Astrocyte (in vitro differentiated cells and primary cell): Measurements from ENCODE around the gene NTSR1. TPM values are rescaled to one million over a fixed set of nuclear protein-coding genes. Genes with fewer than 3 reads are reported as not detected.
A peak's percentile ranks its signal among the peaks of the same experiment; 100 is the strongest.

Experiments used
- DNase-seq: peaks from one replicate; pipeline ENCODE4 v3.0.0-alpha.2; 2010; ENCODE audit warnings: low read depth
- FAIRE-seq: peaks from 2 replicates; lab custom pipeline; 2011; peaks lifted over from hg19 to GRCh38; lab: Jason Lieb, UNC
- H2AFZ ChIP-seq: 2 replicates; pipeline ENCODE4 v1.6.0; 2012; ENCODE audit warnings: low read depth, low read length, inconsistent platforms
- H3K27ac ChIP-seq: 2 replicates; pipeline ENCODE4 v1.5.1; 2011; ENCODE audit warnings: low read depth, low read length, inconsistent platforms
- H3K27me3 ChIP-seq: 2 replicates; pipeline ENCODE4 v1.6.0; 2011; ENCODE audit warnings: low read length, inconsistent platforms; ENCODE audit not compliant: insufficient read depth
- H3K36me3 ChIP-seq: 2 replicates; pipeline ENCODE4 v1.5.1; 2011; ENCODE audit warnings: low read length, inconsistent platforms; ENCODE audit not compliant: insufficient read depth
- H3K4me1 ChIP-seq: 2 replicates; pipeline ENCODE4 v1.5.1; 2011; ENCODE audit warnings: low read length, inconsistent platforms; ENCODE audit not compliant: insufficient read depth
- H3K4me2 ChIP-seq: 2 replicates; pipeline ENCODE4 v1.6.0; 2012; ENCODE audit warnings: low read length, inconsistent platforms
- H3K4me3 ChIP-seq: 2 replicates; pipeline ENCODE4 v1.5.1; 2011; ENCODE audit warnings: low read depth, mild to moderate bottlenecking, low read length, inconsistent platforms; ENCODE audit not compliant: insufficient read depth
- H3K79me2 ChIP-seq: 2 replicates; pipeline ENCODE4 v1.6.0; 2012; ENCODE audit warnings: mild to moderate bottlenecking, low read length, inconsistent platforms; ENCODE audit not compliant: insufficient read depth
- H3K9ac ChIP-seq: 2 replicates; pipeline ENCODE4 v1.6.0; 2012; ENCODE audit warnings: mild to moderate bottlenecking, low read length, inconsistent platforms
- H3K9me3 ChIP-seq: 2 replicates; pipeline ENCODE4 v1.5.1; 2012; ENCODE audit warnings: low read depth, mild to moderate bottlenecking, low read length, inconsistent platforms; ENCODE audit not compliant: insufficient read depth
- H4K20me1 ChIP-seq: 2 replicates; pipeline ENCODE4 v1.6.0; 2012; ENCODE audit warnings: low read length, inconsistent platforms; ENCODE audit not compliant: insufficient read depth
- H3K27ac Mint-ChIP-seq: one replicate; pipeline ENCODE4 v1.8.0; 2021; ENCODE audit warnings: mild to moderate bottlenecking, mixed read lengths; ENCODE audit not compliant: unreplicated experiment
- H3K27me3 Mint-ChIP-seq: one replicate; pipeline ENCODE4 v1.8.0; 2021; ENCODE audit warnings: low read depth, mixed read lengths; ENCODE audit not compliant: unreplicated experiment
- H3K36me3 Mint-ChIP-seq: one replicate; pipeline ENCODE4 v1.8.0; 2021; ENCODE audit warnings: low read depth, mixed read lengths; ENCODE audit not compliant: unreplicated experiment
- H3K4me1 Mint-ChIP-seq: one replicate; pipeline ENCODE4 v1.8.0; 2021; ENCODE audit warnings: low read depth, mixed read lengths; ENCODE audit not compliant: unreplicated experiment
- H3K4me3 Mint-ChIP-seq: one replicate; pipeline ENCODE4 v1.8.0; 2021; ENCODE audit warnings: mild to moderate bottlenecking, moderate library complexity, mixed read lengths; ENCODE audit not compliant: unreplicated experiment
- H3K9me3 Mint-ChIP-seq: one replicate; pipeline ENCODE4 v1.8.0; 2021; ENCODE audit warnings: mild to moderate bottlenecking, mixed read lengths; ENCODE audit not compliant: unreplicated experiment
- EZH2 ChIP-seq: IDR thresholded peaks from 2 replicates; pipeline ENCODE4 v1.6.1; 2012; ENCODE audit warnings: mild to moderate bottlenecking, low read length, inconsistent platforms; ENCODE audit not compliant: insufficient read depth
- total RNA-seq: library from RNA; stranded (reverse); gene quantifications from 2 replicates; pipeline ENCODE4 v1.2.1, GENCODE V29; 2021
- TF ChIP-seq, protein P1 (sequence below): IDR thresholded peaks from 2 replicates; pipeline ENCODE4 v1.5.1; 2011; ENCODE audit warnings: low read depth, mild to moderate bottlenecking, inconsistent platforms, low read length, moderate library complexity; ENCODE audit not compliant: insufficient read depth

NTSR1 gene
- total RNA-seq, 1 donor from 2014 or later, result 0.16 TPM

DNA sequence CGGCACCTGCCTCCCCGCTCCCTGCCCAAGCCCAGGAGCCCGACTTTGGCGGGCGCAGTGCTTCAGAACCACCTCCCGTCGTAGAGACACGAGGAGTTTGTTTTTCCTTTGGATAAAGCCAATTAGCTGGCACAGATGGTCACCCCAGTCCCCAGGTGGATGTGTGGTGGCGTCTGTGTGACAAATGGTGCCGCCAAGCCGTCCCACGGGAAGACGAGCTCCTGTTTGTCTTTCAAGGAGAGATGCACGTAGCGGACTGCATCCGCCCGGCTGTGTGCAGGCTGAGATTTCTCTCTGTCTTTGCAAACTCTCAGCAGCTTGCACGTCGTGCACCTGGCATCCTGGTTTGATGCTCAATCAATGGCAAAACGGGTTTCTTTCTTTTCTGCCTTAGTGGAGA lies 71.6 kb downstream of the NTSR1 start:
- H3K27ac ChIP-seq, result no peak overlapping the region
- no peak overlapping the region for H3K27ac Mint-ChIP-seq
- FAIRE-seq, result no peak

DNA sequence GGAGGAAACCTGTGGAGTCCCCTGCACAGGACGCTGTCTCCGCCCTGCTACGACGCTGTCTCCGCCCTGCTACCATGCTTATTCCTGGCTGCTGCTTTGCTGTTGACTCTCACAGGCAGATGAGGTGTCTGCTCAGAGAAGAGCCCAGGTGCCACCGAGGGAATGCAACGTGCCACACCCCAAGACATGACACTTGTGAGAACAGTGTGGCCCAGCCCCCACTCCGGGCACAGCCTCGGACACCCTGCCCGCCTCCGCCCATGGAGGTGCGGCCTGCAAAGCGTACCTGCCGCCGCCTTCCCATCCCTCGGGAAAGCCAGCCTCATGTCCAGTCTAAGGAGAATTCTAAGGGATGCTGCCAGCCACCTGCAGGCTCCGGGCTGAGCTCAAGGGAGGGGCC lies 72.1 kb downstream of the NTSR1 start:
- no peak for TF ChIP-seq EZH2
- TF ChIP-seq, protein P1, sequence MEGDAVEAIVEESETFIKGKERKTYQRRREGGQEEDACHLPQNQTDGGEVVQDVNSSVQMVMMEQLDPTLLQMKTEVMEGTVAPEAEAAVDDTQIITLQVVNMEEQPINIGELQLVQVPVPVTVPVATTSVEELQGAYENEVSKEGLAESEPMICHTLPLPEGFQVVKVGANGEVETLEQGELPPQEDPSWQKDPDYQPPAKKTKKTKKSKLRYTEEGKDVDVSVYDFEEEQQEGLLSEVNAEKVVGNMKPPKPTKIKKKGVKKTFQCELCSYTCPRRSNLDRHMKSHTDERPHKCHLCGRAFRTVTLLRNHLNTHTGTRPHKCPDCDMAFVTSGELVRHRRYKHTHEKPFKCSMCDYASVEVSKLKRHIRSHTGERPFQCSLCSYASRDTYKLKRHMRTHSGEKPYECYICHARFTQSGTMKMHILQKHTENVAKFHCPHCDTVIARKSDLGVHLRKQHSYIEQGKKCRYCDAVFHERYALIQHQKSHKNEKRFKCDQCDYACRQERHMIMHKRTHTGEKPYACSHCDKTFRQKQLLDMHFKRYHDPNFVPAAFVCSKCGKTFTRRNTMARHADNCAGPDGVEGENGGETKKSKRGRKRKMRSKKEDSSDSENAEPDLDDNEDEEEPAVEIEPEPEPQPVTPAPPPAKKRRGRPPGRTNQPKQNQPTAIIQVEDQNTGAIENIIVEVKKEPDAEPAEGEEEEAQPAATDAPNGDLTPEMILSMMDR, result no peak
- no peaks in the 10 kb centered on the region for H3K9me3 ChIP-seq
- H3K36me3 ChIP-seq, result no peaks in the 10 kb centered on the region
- H3K4me1 ChIP-seq, result no peaks in the 10 kb centered on the region
- H3K4me3 ChIP-seq, result no peak overlapping the region
- H3K27ac ChIP-seq, result no peak overlapping the region
- Mint-ChIP-seq H3K27ac (no peak overlapping the region), H3K27me3 (peaks cover 12% of the 10 kb centered on the region), H3K4me1 (peaks cover 4% of the 10 kb centered on the region), H3K4me3 (no peak overlapping the region), H3K9me3 (no peaks in the 10 kb centered on the region), H3K36me3 (no peaks in the 10 kb centered on the region)
- FAIRE-seq (no peak), DNase-seq (no peak)
- H3K27me3 ChIP-seq, result no peaks in the 10 kb centered on the region
- no peak overlapping the region for H3K9ac ChIP-seq
- no peaks in the 10 kb centered on the region for H3K79me2 ChIP-seq
- no peak overlapping the region for H2AFZ ChIP-seq
- H4K20me1 ChIP-seq, result no peaks in the 10 kb centered on the region
- no peak overlapping the region for H3K4me2 ChIP-seq

More for the DNA sequence above, 71.6 kb downstream of the NTSR1 start:
- no peak for DNase-seq
- TF ChIP-seq, protein P1, result no peak
- Mint-ChIP-seq H3K4me3 (no peak overlapping the region), H3K36me3 (no peaks in the 10 kb centered on the region), H3K9me3 (no peaks in the 10 kb centered on the region), H3K27me3 (peaks cover 16% of the 10 kb centered on the region), H3K4me1 (peaks cover 4% of the 10 kb centered on the region)
- Histone ChIP-seq H3K9ac (no peak overlapping the region), H4K20me1 (no peaks in the 10 kb centered on the region), H3K36me3 (no peaks in the 10 kb centered on the region), H2AFZ (no peak overlapping the region), H3K4me3 (no peak overlapping the region), H3K9me3 (no peaks in the 10 kb centered on the region), H3K27me3 (peaks cover 2% of the 10 kb centered on the region), H3K79me2 (no peaks in the 10 kb centered on the region), H3K4me2 (no peak overlapping the region), H3K4me1 (no peaks in the 10 kb centered on the region)

DNA sequence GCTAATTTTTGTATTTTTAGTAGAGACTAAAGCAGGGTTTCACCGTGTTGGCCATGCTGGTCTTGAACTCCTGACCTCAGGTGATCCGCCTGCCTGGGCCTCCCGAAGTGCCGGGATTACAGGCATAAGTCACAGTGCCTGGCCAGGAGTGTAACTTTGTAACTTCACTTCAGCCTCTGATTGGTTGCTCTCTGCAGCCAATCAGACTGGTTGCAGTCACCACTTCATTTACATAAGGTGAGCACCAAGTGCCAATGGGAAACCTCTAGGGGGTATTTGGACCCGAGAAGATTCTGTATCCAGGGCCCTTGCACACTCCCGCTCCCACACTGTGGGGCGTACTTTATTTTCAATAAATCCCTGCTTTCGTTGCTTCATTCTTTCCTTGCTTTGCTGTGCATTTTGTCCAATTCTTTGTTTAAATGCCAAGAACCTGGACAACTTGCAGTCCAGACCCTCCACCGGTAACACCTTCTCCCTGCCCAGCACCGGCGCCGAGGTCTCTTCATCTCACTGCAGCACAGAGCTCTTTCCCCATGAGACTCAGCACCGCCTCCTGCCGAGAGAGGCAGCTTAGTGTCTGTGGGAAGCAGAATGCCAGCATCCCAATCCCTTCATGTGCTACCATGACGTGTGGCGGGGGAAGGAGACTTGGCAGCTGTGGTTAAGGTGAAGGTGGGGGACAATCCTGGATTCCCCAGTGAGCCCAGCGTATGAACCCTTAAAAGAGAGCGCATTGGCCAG lies 73.7 kb downstream of the NTSR1 start:
- H4K20me1 ChIP-seq, result no peaks in the 10 kb centered on the region
- DNase-seq (no peak), FAIRE-seq (no peak)
- no peaks in the 10 kb centered on the region for H3K9me3 Mint-ChIP-seq
- H3K9ac ChIP-seq, result no peak overlapping the region
- no peaks in the 10 kb centered on the region for H3K36me3 ChIP-seq
- H3K4me3 ChIP-seq, result no peak overlapping the region
- H3K4me3 Mint-ChIP-seq, result peak overlapping the region; percentile 17
- no peaks in the 10 kb centered on the region for H3K9me3 ChIP-seq
- H2AFZ ChIP-seq, result no peak overlapping the region
- no peaks in the 10 kb centered on the region for H3K27me3 ChIP-seq
- H3K4me1 Mint-ChIP-seq, result peaks cover 4% of the 10 kb centered on the region
- H3K36me3 Mint-ChIP-seq, result no peaks in the 10 kb centered on the region
- no peaks in the 10 kb centered on the region for H3K4me1 ChIP-seq
- no peak overlapping the region for H3K27ac Mint-ChIP-seq
- TF ChIP-seq, protein P1, result no peak
- no peak for TF ChIP-seq EZH2
- peaks cover 22% of the 10 kb centered on the region for H3K27me3 Mint-ChIP-seq
- H3K27ac ChIP-seq, result no peak overlapping the region
- H3K79me2 ChIP-seq, result no peaks in the 10 kb centered on the region
- H3K4me2 ChIP-seq, result no peak overlapping the region
